ENCODE results near the gene CAD.

- TF ChIP-seq CTCF (IDR thresholded peaks at IDR 0.05; ENCODE audit: low read depth, low read length, missing input control) (no peak), GABPA (IDR thresholded peaks at IDR 0.05 in 1 of 2, conservative IDR thresholded peaks at IDR 0.05 in 1 of 2) (no peak), ATF3 (IDR thresholded peaks at IDR 0.05) (no peak), MAX (IDR thresholded peaks at IDR 0.05) (no peak), TAF1 (conservative IDR thresholded peaks at IDR 0.05) (no peak), JUND (IDR thresholded peaks at IDR 0.05) (no peak), RAD21 (IDR thresholded peaks at IDR 0.05) (no peak), YY1 (IDR thresholded peaks at IDR 0.05) (no peak), SP1 (IDR thresholded peaks at IDR 0.05) (no peak), REST (IDR thresholded peaks at IDR 0.05) (no peak), HNF4G (IDR thresholded peaks at IDR 0.05) (no peak), ZBTB33 (IDR thresholded peaks at IDR 0.05) (no peak), EGR1 (IDR thresholded peaks at IDR 0.05; ENCODE audit: low read depth in 2 of 2) (no peak), RXRA (IDR thresholded peaks at IDR 0.05) (no peak)
Observed at GRCh38 chr2:27270131-27270530, 53.0 kb downstream of the CAD start.

Measured in liver (tissue), 3 donors.